Keratinocyte (primary cell): ENCODE data around the gene ZNF768. TPM values are rescaled to one million over a fixed set of nuclear protein-coding genes. Genes with fewer than 3 reads are reported as not detected.

Experiments
- DNase-seq: peaks from one replicate; pipeline ENCODE4 v3.0.0-alpha.2; 2011; ENCODE audit warnings: low read depth, missing footprints, low spot score
- FAIRE-seq: peaks from 2 replicates; lab custom pipeline; 2011; peaks lifted over from hg19 to GRCh38; lab: Jason Lieb, UNC
- H2AFZ ChIP-seq: 2 replicates; pipeline ENCODE4 v1.6.0; 2012; ENCODE audit warnings: low read length, control low read depth, inconsistent platforms; ENCODE audit not compliant: control insufficient read depth
- H3K27ac ChIP-seq: 2 replicates; pipeline ENCODE4 v1.5.1; 2011; ENCODE audit warnings: low read length; ENCODE audit not compliant: control insufficient read depth, insufficient read depth
- H3K27me3 ChIP-seq: 3 replicates; pipeline ENCODE4 v1.6.0; 2011; ENCODE audit warnings: low read length; ENCODE audit not compliant: control insufficient read depth, insufficient read depth; ENCODE audit errors: extremely low read depth
- H3K36me3 ChIP-seq, 2 experiments: 2 replicates in 1 of 2; 3 replicates in 1 of 2; pipeline ENCODE4 v1.5.1; 2011; ENCODE audit warnings: low read length in 2 of 2, mild to moderate bottlenecking in 1 of 2; ENCODE audit not compliant: control insufficient read depth in 2 of 2, insufficient read depth in 2 of 2; ENCODE audit errors: extremely low read depth in 1 of 2
- H3K4me1 ChIP-seq: 3 replicates; pipeline ENCODE4 v1.5.1; 2011; ENCODE audit warnings: low read length; ENCODE audit not compliant: control insufficient read depth, insufficient read depth; ENCODE audit errors: extremely low read depth
- H3K4me2 ChIP-seq: 3 replicates; pipeline ENCODE4 v1.6.0; 2011; ENCODE audit warnings: low read depth, low read length; ENCODE audit not compliant: control insufficient read depth, insufficient read depth; ENCODE audit errors: extremely low read depth
- H3K4me3 ChIP-seq, 3 experiments: fragments of 200-600 bp in 1 of 3; sonication (generic) in 1 of 3; 2 replicates in 2 of 3; 3 replicates in 1 of 3; pipeline ENCODE4 v1.5.1; 2011 to 2016; ENCODE audit warnings: low read length in 3 of 3, mild to moderate bottlenecking in 3 of 3, control low read depth in 2 of 3, inconsistent platforms in 1 of 3, low read depth in 1 of 3, mixed read lengths in 1 of 3, mixed run types in 1 of 3, moderate library complexity in 1 of 3; ENCODE audit not compliant: control insufficient read depth in 2 of 3, insufficient read depth in 2 of 3; ENCODE audit errors: extremely low read depth in 1 of 3
- H3K79me2 ChIP-seq: 2 replicates; pipeline ENCODE4 v1.6.0; 2012; ENCODE audit warnings: low read length; ENCODE audit not compliant: control insufficient read depth, insufficient read depth
- H3K9ac ChIP-seq: 3 replicates; pipeline ENCODE4 v1.6.0; 2011; ENCODE audit warnings: low read length; ENCODE audit not compliant: control insufficient read depth, insufficient read depth; ENCODE audit errors: extremely low read depth
- H3K9me1 ChIP-seq: 3 replicates; pipeline ENCODE4 v1.6.0; 2011; ENCODE audit warnings: low read length; ENCODE audit not compliant: control insufficient read depth, insufficient read depth; ENCODE audit errors: extremely low read depth
- H3K9me3 ChIP-seq: 2 replicates; pipeline ENCODE4 v1.5.1; 2012; ENCODE audit warnings: low read depth, low read length; ENCODE audit not compliant: control insufficient read depth
- H4K20me1 ChIP-seq: 3 replicates; pipeline ENCODE4 v1.6.0; 2011; ENCODE audit warnings: low read length; ENCODE audit not compliant: control insufficient read depth, insufficient read depth; ENCODE audit errors: extremely low read depth
- CTCF ChIP-seq, 3 experiments: IDR thresholded peaks in 1 of 3; conservative IDR thresholded peaks in 1 of 3; optimal IDR thresholded peaks in 1 of 3; 2 replicates in 2 of 3; 3 replicates in 1 of 3; pipeline versions ENCODE3 to v1.5.1; 2011; ENCODE audit warnings: low read length in 3 of 3, mild to moderate bottlenecking in 3 of 3, moderate library complexity in 2 of 3, control low read depth in 1 of 3, inconsistent platforms in 1 of 3; ENCODE audit not compliant: insufficient read depth in 2 of 3; ENCODE audit errors: extremely low read depth in 1 of 3
- EZH2 ChIP-seq: IDR thresholded peaks from one replicate; pipeline ENCODE4 v1.6.1; 2012; ENCODE audit warnings: inconsistent platforms, mild to moderate bottlenecking, low read length, moderate library complexity
- dilution Hi-C: fragments of 300-500 bp; cut with MboI; formaldehyde crosslinking; loops from one replicate; pipeline ENCODE4 v1.7.0; 2020; ENCODE audit warnings: low sequenced_read_pairs; ENCODE audit not compliant: extremely low pct_ligation_motif_present
- polyA plus RNA-seq, 5 experiments: library from polyadenylated mRNA; depleted of rRNA in 3 of 5; stranded (reverse) in 3 of 5; stranded (forward) in 1 of 5; unstranded in 1 of 5; fragments of >200 nt; gene quantifications; 1 replicate in 1 of 5; 2 replicates in 3 of 5; 3 replicates in 1 of 5; pipeline versions ENCODE4 v1.2.1 to v1.2.3, GENCODE V29; 2011 to 2012; ENCODE audit warnings: missing spikeins in 2 of 5, low read depth in 1 of 5, low replicate concordance in 1 of 5

The ZNF768 gene
- polyA plus RNA-seq, 1 donor (not counting 4 experiments of a cell fraction or from before 2014, with no cell fraction given): 10.9 TPM

- H4K20me1 ChIP-seq: no peaks in the 10 kb centered on the region
These were observed 40.4 kb downstream of the ZNF768 start for GRCh38 chr16:30485818-30486436.

GRCh38 chr16:30484887-30485286 lies 41.5 kb downstream of the ZNF768 start:
- dilution Hi-C loops: no loop called here
- H3K27ac ChIP-seq: no peak overlapping the region

More at GRCh38 chr16:30485818-30486436, 40.4 kb downstream of the ZNF768 start:
- dilution Hi-C loops: no loop called here
- Histone ChIP-seq H3K9me1 (no peaks in the 10 kb centered on the region), H3K36me3 (no peaks in the 10 kb centered on the region), H3K4me1 (peaks cover 14% of the 10 kb centered on the region), H3K27me3 (no peaks in the 10 kb centered on the region), H3K4me3 (no peak overlapping the region), H3K27ac (no peak overlapping the region), H2AFZ (no peak overlapping the region), H3K9me3 (no peaks in the 10 kb centered on the region), H3K4me2 (no peak overlapping the region), H3K9ac (no peak overlapping the region), H3K79me2 (no peaks in the 10 kb centered on the region)
- FAIRE-seq (no peak), DNase-seq (no peak)
- no peak for TF ChIP-seq EZH2
- no peak for TF ChIP-seq CTCF (optimal IDR thresholded peaks at IDR 0.05 in 1 of 3, IDR thresholded peaks at IDR 0.05 in 1 of 3, conservative IDR thresholded peaks at IDR 0.05 in 1 of 3; ENCODE audit: extremely low read depth in 1 of 3, insufficient read depth in 2 of 3, low read length in 3 of 3)

More at GRCh38 chr16:30484887-30485286, 41.5 kb downstream of the ZNF768 start:
- no peak overlapping the region for H3K4me3 ChIP-seq
- H3K36me3 ChIP-seq: no peaks in the 10 kb centered on the region
- H3K9me3 ChIP-seq: no peaks in the 10 kb centered on the region
- H3K4me2 ChIP-seq: no peak overlapping the region
- H3K27me3 ChIP-seq: no peaks in the 10 kb centered on the region
- H3K9ac ChIP-seq: no peak overlapping the region
- TF ChIP-seq CTCF (optimal IDR thresholded peaks at IDR 0.05 in 1 of 3, IDR thresholded peaks at IDR 0.05 in 1 of 3, conservative IDR thresholded peaks at IDR 0.05 in 1 of 3; ENCODE audit: extremely low read depth in 1 of 3, insufficient read depth in 2 of 3, low read length in 3 of 3): no peak
- H3K4me1 ChIP-seq: peaks cover 8% of the 10 kb centered on the region
- DNase-seq: no peak
- no peaks in the 10 kb centered on the region for H3K79me2 ChIP-seq
- no peak for FAIRE-seq
- H4K20me1 ChIP-seq: no peaks in the 10 kb centered on the region
- H2AFZ ChIP-seq: no peak overlapping the region
- H3K9me1 ChIP-seq: no peaks in the 10 kb centered on the region
